WTC11 (cell line): ENCODE results near the gene MAP3K3. TPM values are rescaled to one million over a fixed set of nuclear protein-coding genes. Genes with fewer than 3 reads are reported as not detected.

Experiments used
- ATAC-seq: fragments of 200-7000 bp; cut with Tn5 transposase; 2 replicates; pipeline ENCODE4 v1.10.0; 2021; ENCODE audit warnings: mild to moderate bottlenecking, moderate library complexity
- CTCF ChIA-PET: fragments of 300-600 bp; sonication (Branson Sonifier 250); formaldehyde crosslinking; loops from one replicate; lab custom pipeline; 2021; ENCODE audit warnings: antibody characterized with exemption; lab: Charles Lee
- POLR2A ChIA-PET: fragments of 350-600 bp; sonication (Branson Sonifier 250); formaldehyde crosslinking; loops from one replicate; lab custom pipeline; 2021; ENCODE audit warnings: antibody characterized with exemption; lab: Charles Lee
- DNase-seq: peaks from one replicate; pipeline ENCODE4 v3.0.0; 2021; ENCODE audit warnings: low spot score
- H3K27ac Mint-ChIP-seq: 2 replicates; pipeline ENCODE4 v1.8.0; 2021; ENCODE audit warnings: mixed read lengths
- H3K27me3 Mint-ChIP-seq: 2 replicates; pipeline ENCODE4 v1.8.0; 2021; ENCODE audit warnings: low read depth, mild to moderate bottlenecking, moderate library complexity, mixed read lengths
- H3K36me3 Mint-ChIP-seq: 2 replicates; pipeline ENCODE4 v1.8.0; 2021; ENCODE audit warnings: mixed read lengths
- H3K4me1 Mint-ChIP-seq: 2 replicates; pipeline ENCODE4 v1.8.0; 2022; ENCODE audit warnings: mixed read lengths
- H3K4me3 Mint-ChIP-seq: 2 replicates; pipeline ENCODE4 v1.8.0; 2021; ENCODE audit warnings: mild to moderate bottlenecking, moderate library complexity, mixed read lengths
- H3K9me3 Mint-ChIP-seq: 2 replicates; pipeline ENCODE4 v1.8.0; 2021; ENCODE audit warnings: mixed read lengths
- ATF1 ChIP-seq: sonication (generic); formaldehyde crosslinking; IDR thresholded peaks from 2 replicates; pipeline ENCODE4 v1.8.1; 2023; ENCODE audit warnings: mild to moderate bottlenecking, moderate library complexity, missing genetic modification reagents
- ATF2 ChIP-seq: sonication (generic); formaldehyde crosslinking; IDR thresholded peaks from 2 replicates; pipeline ENCODE4 v1.8.1; 2022; ENCODE audit warnings: low read depth, missing genetic modification reagents, borderline replicate concordance
- CBFB ChIP-seq: sonication (generic); formaldehyde crosslinking; IDR thresholded peaks from 2 replicates; pipeline ENCODE4 v1.8.1; 2022; ENCODE audit warnings: mild to moderate bottlenecking, low read depth, missing genetic modification reagents
- E2F1 ChIP-seq: sonication (generic); formaldehyde crosslinking; IDR thresholded peaks from 2 replicates; pipeline ENCODE4 v1.8.0; 2022; ENCODE audit warnings: mild to moderate bottlenecking, missing genetic modification reagents
- ERG ChIP-seq: fragments of 250-450 bp; sonication (Bioruptor Pico); IDR thresholded peaks from 2 replicates; pipeline ENCODE4 v1.8.0; 2021; ENCODE audit warnings: mild to moderate bottlenecking
- ESRRA ChIP-seq: sonication (generic); formaldehyde crosslinking; IDR thresholded peaks from 2 replicates; pipeline ENCODE4 v1.8.1; 2022; ENCODE audit warnings: mild to moderate bottlenecking, missing genetic modification reagents, borderline replicate concordance
- GABPB1 ChIP-seq: sonication (generic); formaldehyde crosslinking; IDR thresholded peaks from 2 replicates; pipeline ENCODE4 v1.8.1; 2023; ENCODE audit warnings: mild to moderate bottlenecking, missing genetic modification reagents
- IRF2 ChIP-seq: sonication (generic); formaldehyde crosslinking; IDR thresholded peaks from 2 replicates; pipeline ENCODE4 v1.8.0; 2022; ENCODE audit warnings: low read depth, missing genetic modification reagents, borderline replicate concordance
- MXD4 ChIP-seq: fragments of 250-450 bp; sonication (Bioruptor Pico); IDR thresholded peaks from 2 replicates; pipeline ENCODE4 v1.8.0; 2021; ENCODE audit warnings: mild to moderate bottlenecking, moderate library complexity, borderline replicate concordance
- MYBL2 ChIP-seq: sonication (generic); formaldehyde crosslinking; IDR thresholded peaks from 2 replicates; pipeline ENCODE4 v1.8.1; 2023; ENCODE audit warnings: mild to moderate bottlenecking, moderate library complexity, missing genetic modification reagents
- NFATC4 ChIP-seq: fragments of 250-450 bp; sonication (Bioruptor Pico); IDR thresholded peaks from 2 replicates; pipeline ENCODE4 v1.9.0; 2021; ENCODE audit warnings: mild to moderate bottlenecking
- NR2C2 ChIP-seq: sonication (generic); formaldehyde crosslinking; IDR thresholded peaks from 2 replicates; pipeline ENCODE4 v1.8.0; 2022; ENCODE audit warnings: mild to moderate bottlenecking, missing genetic modification reagents
- RELA ChIP-seq: sonication (generic); formaldehyde crosslinking; IDR thresholded peaks from 2 replicates; pipeline ENCODE4 v1.8.1; 2022; ENCODE audit warnings: missing genetic modification reagents, mild to moderate bottlenecking, borderline replicate concordance
- SOX15 ChIP-seq: fragments of 250-450 bp; sonication (Bioruptor Pico); IDR thresholded peaks from 2 replicates; pipeline ENCODE4 v1.9.0; 2021; ENCODE audit warnings: mild to moderate bottlenecking
- SP1 ChIP-seq: sonication (generic); formaldehyde crosslinking; conservative IDR thresholded peaks from 2 replicates; pipeline ENCODE4 v1.8.1; 2022; ENCODE audit warnings: missing genetic modification reagents
- USF1 ChIP-seq: sonication (generic); formaldehyde crosslinking; IDR thresholded peaks from 2 replicates; pipeline ENCODE4 v1.8.0; 2022; ENCODE audit warnings: mild to moderate bottlenecking, missing genetic modification reagents
- ZNF121 ChIP-seq: sonication (generic); formaldehyde crosslinking; IDR thresholded peaks from 2 replicates; pipeline ENCODE4 v1.8.0; 2023; ENCODE audit warnings: missing genetic modification reagents
- ZNF232 ChIP-seq: sonication (generic); formaldehyde crosslinking; IDR thresholded peaks from 2 replicates; pipeline ENCODE4 v1.8.0; 2022; ENCODE audit warnings: mild to moderate bottlenecking, missing genetic modification reagents
- total RNA-seq: library from RNA; stranded (reverse); gene quantifications from 3 replicates; pipeline ENCODE4 v1.2.3, GENCODE V29; 2021
- TF ChIP-seq, protein P1 (sequence below): sonication (generic); formaldehyde crosslinking; IDR thresholded peaks from 2 replicates; pipeline ENCODE4 v1.8.1; 2022; ENCODE audit warnings: mild to moderate bottlenecking, moderate library complexity, missing genetic modification reagents
- TF ChIP-seq, protein P2 (sequence below): fragments of 250-450 bp; sonication (Bioruptor Pico); IDR thresholded peaks from 2 replicates; pipeline ENCODE4 v1.9.0; 2021; ENCODE audit warnings: moderate library complexity, mild to moderate bottlenecking, inconsistent platforms, borderline replicate concordance
- TF ChIP-seq, protein P3 (sequence below): sonication (generic); formaldehyde crosslinking; IDR thresholded peaks from 2 replicates; pipeline ENCODE4 v1.8.1; 2023; ENCODE audit warnings: mild to moderate bottlenecking, missing genetic modification reagents, moderate library complexity

Gene MAP3K3
- total RNA-seq, 1 experiment from 2014 or later = 25.7 TPM

DNA sequence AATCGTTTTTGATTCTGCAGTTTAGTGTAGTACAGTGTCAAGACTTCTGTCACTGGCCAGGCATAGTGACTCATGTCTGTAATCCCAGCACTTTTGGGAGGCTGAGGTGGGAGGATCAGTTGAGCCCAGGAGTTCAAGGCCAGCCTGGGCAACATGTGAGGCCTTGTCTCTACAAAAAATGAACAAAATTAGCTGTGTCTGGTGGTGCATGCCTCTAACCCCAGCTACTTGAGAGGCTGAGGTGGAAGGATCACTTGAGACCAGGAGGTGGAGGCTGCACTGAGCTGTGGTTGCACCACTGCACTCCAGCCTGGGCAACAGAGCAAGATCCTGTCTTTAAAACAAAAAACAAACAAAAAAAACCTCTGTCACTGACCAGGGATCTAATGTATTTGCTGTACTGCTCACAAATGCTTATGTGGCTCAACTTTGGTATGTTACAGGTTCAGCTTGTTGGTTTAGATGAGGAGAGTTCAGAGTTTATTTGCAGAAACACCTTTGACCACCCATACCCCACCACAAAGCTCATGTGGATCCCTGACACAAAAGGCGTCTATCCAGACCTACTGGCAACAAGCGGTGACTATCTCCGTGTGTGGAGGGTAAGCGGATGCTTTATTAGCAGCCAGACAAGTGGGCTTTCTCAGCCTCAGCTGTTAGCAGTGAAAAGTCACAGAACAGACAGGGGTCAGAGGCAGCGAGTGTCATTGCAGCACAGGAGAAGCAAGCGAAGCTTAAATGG is 44.0 kb upstream of the MAP3K3 start:
- DNase-seq (no peak), ATAC-seq (no peak)
- H3K4me3 Mint-ChIP-seq = no peak overlapping the region
- H3K36me3 Mint-ChIP-seq = peaks cover 32% of the 10 kb centered on the region
- H3K27me3 Mint-ChIP-seq = no peaks in the 10 kb centered on the region
- no peaks in the 10 kb centered on the region for H3K9me3 Mint-ChIP-seq
- H3K4me1 Mint-ChIP-seq = peaks cover 18% of the 10 kb centered on the region
- peak; percentile 36; the same call in 1 of the 2 replicates for TF ChIP-seq GABPB1 (CRISPR knock-in tag)
- TF ChIP-seq ESRRA = no peak
- TF ChIP-seq ZNF121 (CRISPR knock-in tag) = peak; percentile 52; the same call in 1 of the 2 replicates
- ChIA-PET CTCF (interaction anchor here (0.7 to 1.7 kb wide), 8 partner anchors 8 to 172 kb away, joined by 3 to 6 read pairs (median 3); no protein-coding TSS in a partner anchor), POLR2A (no interaction called here)
- H3K27ac Mint-ChIP-seq = peak overlapping the region; percentile 52; the same call in 1 of the 2 replicates

GRCh38 chr17:63578769-63579111 is 43.5 kb upstream of the MAP3K3 start:
- no peak for ATAC-seq
- TF ChIP-seq MXD4 (CRISPR knock-in tag) = no peak
- no peak for TF ChIP-seq MYBL2 (CRISPR knock-in tag)
- TF ChIP-seq, protein P1, sequence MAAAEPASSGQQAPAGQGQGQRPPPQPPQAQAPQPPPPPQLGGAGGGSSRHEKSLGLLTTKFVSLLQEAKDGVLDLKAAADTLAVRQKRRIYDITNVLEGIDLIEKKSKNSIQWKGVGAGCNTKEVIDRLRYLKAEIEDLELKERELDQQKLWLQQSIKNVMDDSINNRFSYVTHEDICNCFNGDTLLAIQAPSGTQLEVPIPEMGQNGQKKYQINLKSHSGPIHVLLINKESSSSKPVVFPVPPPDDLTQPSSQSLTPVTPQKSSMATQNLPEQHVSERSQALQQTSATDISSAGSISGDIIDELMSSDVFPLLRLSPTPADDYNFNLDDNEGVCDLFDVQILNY (CRISPR knock-in tag) = no peak
- no peak for TF ChIP-seq USF1
- no peak for TF ChIP-seq IRF2
- TF ChIP-seq NFATC4 = no peak
- TF ChIP-seq RELA (CRISPR knock-in tag) = no peak
- no peak for TF ChIP-seq E2F1 (CRISPR knock-in tag)
- Mint-ChIP-seq H3K4me1 (peaks cover 18% of the 10 kb centered on the region), H3K27ac (peak overlapping the region; percentile 83; the same call in 1 of the 2 replicates), H3K36me3 (peaks cover 37% of the 10 kb centered on the region), H3K4me3 (no peak overlapping the region), H3K27me3 (no peaks in the 10 kb centered on the region), H3K9me3 (no peaks in the 10 kb centered on the region)
- ChIA-PET CTCF (interaction anchor here (0.9 to 1.7 kb wide), 7 partner anchors 9 to 172 kb away, joined by 3 to 6 read pairs (median 3); no protein-coding TSS in a partner anchor), POLR2A (no interaction called here)
- no peak for DNase-seq

GRCh38 chr17:63579633-63580032 is 42.6 kb upstream of the MAP3K3 start:
- POLR2A ChIA-PET = no interaction called here

GRCh38 chr17:63587770-63588169 is 34.4 kb upstream of the MAP3K3 start:
- CTCF ChIA-PET = interaction anchor here (0.7 kb wide), 1 partner anchor 28 kb away, joined by 3 read pairs; no protein-coding TSS in a partner anchor
- Mint-ChIP-seq H3K36me3 (peaks cover 63% of the 10 kb centered on the region), H3K4me1 (no peaks in the 10 kb centered on the region), H3K4me3 (no peak overlapping the region), H3K9me3 (no peaks in the 10 kb centered on the region), H3K27me3 (no peaks in the 10 kb centered on the region), H3K27ac (no peak overlapping the region)
- DNase-seq (no peak), ATAC-seq (no peak)
- POLR2A ChIA-PET = interaction anchor here (0.6 kb wide), 1 partner anchor 598 kb away, joined by 4 read pairs; no protein-coding TSS in a partner anchor
- no peak for TF ChIP-seq ERG
- no peak for TF ChIP-seq ESRRA
- no peak for TF ChIP-seq CBFB (CRISPR knock-in tag)
- no peak for TF ChIP-seq SP1
- TF ChIP-seq MXD4 (CRISPR knock-in tag) = no peak
- no peak for TF ChIP-seq ZNF232 (CRISPR knock-in tag)
- no peak for TF ChIP-seq NR2C2 (CRISPR knock-in tag)
- no peak for TF ChIP-seq ATF1 (CRISPR knock-in tag)
- no peak for TF ChIP-seq ATF2 (CRISPR knock-in tag)
- TF ChIP-seq, protein P2, sequence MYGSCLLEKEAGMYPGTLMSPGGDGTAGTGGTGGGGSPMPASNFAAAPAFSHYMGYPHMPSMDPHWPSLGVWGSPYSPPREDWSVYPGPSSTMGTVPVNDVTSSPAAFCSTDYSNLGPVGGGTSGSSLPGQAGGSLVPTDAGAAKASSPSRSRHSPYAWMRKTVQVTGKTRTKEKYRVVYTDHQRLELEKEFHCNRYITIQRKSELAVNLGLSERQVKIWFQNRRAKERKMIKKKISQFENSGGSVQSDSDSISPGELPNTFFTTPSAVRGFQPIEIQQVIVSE (CRISPR knock-in tag) = no peak

More at GRCh38 chr17:63579633-63580032, 42.6 kb upstream of the MAP3K3 start:
- TF ChIP-seq, protein P3, sequence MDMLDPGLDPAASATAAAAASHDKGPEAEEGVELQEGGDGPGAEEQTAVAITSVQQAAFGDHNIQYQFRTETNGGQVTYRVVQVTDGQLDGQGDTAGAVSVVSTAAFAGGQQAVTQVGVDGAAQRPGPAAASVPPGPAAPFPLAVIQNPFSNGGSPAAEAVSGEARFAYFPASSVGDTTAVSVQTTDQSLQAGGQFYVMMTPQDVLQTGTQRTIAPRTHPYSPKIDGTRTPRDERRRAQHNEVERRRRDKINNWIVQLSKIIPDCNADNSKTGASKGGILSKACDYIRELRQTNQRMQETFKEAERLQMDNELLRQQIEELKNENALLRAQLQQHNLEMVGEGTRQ (CRISPR knock-in tag) = peak; percentile 40; the same call in 1 of the 2 replicates
- TF ChIP-seq SOX15 = no peak
- Mint-ChIP-seq H3K4me1 (peaks cover 18% of the 10 kb centered on the region), H3K27ac (peak overlapping the region; percentile 76), H3K36me3 (peaks cover 40% of the 10 kb centered on the region), H3K4me3 (no peak overlapping the region), H3K27me3 (no peaks in the 10 kb centered on the region), H3K9me3 (no peaks in the 10 kb centered on the region)
- no peak for DNase-seq
- peak; percentile 70 for ATAC-seq
- CTCF ChIA-PET = interaction anchor here (0.6 to 1.7 kb wide), 9 partner anchors 13 to 173 kb away, joined by 3 to 9 read pairs (median 4); no protein-coding TSS in a partner anchor
